Amygdala (tissue), 56 donors: Measurements from ENCODE around the gene DEDD.
"Not testable (repeated sequence)": the region's sequence is repeated elsewhere in the genome, so short reads cannot be mapped to it uniquely, and the experiment has no call there.

Source experiments
- DNase-seq, 56 donors: peaks; one replicate each; lab custom pipeline; 2025; lab: John Stamatoyannopoulos, UW

The DEDD gene

DNA sequence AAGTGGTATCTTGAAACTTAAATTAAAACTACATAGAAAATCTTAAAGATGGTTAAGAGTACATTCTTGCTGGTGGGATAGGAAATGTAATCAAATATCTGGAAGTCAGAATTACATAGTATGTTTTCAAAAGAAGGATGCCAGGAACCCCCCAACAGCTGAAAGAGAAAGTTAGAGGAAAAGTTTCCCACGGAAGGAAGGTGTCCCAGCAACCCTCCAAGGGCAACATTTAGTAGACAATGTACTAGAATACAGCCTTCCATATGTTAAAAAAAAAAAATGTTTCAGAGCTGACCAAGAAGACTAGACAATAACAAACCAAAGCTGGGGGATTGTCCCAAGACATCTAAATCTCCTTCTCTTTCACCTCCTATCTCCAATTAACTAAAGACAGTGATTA, 2.2 kb downstream of the DEDD start:
- no peak for DNase-seq

DNA sequence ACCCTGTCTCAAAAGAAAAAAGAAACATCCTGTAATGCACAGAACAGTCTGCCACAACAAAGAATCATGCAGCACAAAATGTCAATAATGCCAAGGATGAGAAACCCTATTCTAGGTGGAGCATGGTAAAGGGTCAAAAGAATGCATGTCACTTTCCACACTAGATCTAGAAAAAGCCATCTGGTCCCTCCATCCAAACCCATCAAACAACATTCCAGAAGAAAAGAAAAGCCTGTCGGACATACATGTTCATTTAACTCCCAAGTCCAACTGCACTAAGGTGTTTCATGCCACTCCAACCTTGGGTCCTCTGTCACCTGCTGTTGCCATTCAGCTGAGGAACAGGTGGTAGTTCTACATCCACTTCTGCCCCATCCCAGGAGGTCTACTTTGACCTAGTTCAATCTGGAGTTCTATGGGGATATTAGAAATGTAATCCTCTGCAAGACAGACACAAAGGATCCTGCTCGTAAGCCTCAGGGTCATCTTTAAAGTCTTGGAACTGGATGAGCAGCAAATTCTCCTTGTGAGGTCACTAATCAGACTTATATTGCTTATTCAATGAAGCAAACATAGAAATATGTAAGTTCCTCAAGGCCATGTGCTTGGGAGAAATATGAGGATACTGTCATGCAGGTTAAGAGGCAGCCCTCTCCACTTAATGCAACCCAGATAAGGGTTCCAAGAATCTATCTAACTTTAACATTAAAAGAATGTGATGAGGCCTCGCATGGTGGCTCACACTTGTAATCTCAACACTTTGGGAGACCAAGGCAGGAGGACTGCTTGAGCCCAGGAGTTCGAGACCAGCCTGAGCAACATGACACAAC, 3.7 kb downstream of the DEDD start:
- no peak for DNase-seq

DNA sequence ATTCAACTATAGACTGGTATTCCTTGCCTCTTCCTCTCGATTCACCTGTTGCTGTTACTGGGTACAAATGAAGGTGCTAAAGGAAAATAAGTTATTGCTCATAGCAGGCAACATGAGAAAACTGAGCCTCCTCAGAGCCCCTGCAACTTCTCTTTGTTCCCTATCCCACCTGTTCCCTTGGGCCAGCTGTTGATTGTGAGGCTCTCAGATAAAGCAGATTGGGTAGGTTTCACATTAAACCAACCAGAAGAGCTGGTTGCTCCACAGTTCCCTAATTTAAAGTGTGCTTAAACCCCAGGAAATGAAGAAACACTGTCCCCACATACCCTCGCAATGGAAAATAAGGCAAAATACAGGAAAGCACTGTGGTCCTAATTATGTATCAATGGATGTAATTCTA, 4.8 kb downstream of the DEDD start:
- DNase-seq: no peak

DNA sequence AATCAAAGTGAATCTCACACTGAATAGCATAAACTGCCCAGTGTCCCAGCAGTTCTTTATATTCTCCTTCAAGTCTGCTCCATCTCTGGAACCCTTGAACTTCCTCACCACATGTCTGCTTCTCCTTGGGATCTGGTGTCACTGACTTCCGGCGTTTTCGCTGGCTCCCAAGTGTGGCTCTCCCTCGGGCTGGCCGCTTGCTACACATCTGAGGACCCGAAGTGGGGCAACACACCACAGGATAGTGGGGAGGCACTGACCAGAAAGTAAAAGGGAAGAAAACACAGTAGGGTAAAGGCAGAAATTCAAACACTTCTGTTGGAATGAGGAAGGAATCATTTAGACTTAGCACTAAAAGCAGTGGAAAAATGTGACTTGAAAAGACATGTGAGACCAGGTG, 9.5 kb downstream of the DEDD start:
- no peak for DNase-seq

DNA sequence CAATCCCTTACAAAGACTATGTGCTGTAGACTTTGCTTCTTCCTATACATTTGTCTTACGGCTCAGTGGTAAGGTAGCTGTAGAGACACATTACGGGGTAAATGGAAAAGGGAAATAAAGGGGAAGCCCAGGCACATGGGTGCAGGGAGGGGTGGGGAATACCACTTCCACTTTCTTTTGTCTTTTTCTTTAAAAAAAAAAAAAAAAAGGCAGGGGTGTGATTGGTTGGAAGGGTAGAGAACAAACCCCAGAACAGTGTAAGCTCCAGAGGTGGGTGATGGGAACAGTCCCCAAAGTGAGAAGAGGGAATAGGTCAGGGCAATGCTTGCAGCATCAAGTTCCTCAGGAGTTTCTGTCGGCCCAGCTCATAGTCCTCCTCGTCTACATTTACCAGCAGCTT, 10.6 kb downstream of the DEDD start:
- DNase-seq: no peak

DNA sequence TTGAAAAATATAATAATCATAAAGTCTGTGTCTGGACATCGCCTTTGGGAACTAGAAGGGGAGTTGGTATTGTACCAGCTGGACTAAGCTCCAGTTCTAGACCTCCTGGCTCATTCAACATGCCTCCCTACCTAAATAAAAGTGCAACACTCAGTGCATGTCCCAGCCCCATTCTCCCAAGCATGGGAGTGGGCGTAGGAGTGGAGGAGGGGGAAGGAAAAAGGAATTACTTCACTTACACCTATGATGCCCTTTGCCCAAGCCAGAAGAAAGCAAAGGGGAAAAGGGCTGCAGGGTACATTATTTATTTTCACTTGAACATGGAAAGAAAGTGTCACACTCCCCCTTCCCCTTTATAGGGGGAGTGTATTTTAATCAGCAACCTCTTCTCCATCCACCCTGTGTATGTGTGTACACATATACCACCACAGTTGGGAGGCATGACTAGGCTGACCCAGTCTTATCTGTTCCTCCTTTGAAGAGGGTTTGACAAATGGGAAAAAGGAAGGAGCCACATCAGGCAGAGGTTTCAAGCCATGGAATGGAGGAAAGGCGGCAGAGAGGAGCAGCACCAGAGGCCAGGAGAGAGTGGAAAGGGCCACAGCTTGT, 11.3 kb downstream of the DEDD start:
- DNase-seq: no peak

DNA sequence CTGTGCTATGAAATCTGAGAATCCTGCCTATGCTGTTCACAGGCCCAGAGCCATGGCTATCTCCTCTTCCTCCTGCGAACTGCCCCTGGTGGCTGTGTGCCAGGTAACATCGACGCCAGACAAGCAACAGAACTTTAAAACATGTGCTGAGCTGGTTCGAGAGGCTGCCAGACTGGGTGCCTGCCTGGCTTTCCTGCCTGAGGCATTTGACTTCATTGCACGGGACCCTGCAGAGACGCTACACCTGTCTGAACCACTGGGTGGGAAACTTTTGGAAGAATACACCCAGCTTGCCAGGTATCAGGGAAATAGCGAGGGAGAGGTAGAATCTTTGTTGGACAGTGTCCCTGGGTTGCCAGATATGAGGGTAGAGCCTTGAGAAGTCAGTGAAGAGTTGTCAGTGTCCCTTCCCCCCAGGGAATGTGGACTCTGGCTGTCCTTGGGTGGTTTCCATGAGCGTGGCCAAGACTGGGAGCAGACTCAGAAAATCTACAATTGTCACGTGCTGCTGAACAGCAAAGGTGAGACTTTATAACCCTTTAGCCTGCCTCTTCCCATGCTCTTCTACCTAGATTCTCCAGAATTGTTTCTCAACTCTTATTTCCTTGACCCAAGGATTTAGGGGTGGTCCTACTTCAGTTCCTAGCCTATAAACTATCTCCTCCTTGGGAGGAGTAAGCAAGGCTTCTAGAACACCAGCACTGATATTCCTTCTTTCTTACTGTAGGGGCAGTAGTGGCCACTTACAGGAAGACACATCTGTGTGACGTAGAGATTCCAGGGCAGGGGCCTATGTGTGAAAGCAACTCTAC, 13.2 kb downstream of the DEDD start:
- peak in 2 of 56 donors; percentile 4 to 14 for DNase-seq

DNA sequence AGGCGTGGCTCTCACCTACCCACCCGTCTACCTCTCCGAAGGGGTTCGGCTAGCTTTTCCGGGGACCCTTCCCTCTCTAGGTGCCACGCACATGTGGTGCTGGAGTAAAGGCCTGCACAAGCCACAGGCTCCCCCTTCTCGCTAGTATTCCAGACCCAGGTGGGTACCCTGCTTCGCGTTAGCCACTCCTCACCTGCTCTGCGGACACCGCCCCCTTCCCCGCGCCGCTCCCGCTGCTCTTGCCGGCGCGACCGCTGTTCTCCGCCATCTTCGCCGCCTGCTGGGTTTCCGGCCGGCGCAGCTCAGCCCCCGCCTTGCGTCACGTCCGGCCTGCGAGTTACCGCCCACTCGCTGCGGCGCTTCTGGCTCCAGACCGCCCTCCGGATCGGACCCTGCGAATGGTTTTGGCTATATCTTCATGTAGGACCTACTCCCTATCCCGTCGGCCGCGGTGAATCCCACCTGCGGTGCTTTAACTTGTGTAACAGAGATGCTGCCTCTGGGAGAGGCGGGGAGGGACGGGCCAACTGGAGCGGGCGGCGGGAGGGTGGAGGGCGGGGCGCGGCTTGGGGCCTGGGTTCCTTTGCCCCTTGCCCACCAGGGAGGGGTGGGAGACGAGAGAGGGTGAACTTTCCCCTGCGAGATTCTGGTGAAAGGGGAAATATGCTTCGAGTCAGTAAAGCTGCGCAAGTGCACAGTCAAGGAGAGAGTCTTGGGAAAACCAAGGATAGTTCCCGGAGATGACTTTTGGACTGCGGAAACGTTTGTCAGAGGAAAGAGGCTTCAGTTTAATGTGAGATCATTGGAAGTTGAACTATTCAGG, 14.5 kb downstream of the DEDD start, which contains the start of the genes NIT1 and PFDN2:
TSS of gene NIT1 (plus strand) at position 347 of the 823 bp plus-strand sequence. CDS start at position 419, 72 bp downstream.
TSS of gene PFDN2 (minus strand) at position 279 of the 823 bp plus-strand sequence. CDS start at position 268, 11 bp downstream.
- peak; percentile 17 to 91 (median 74) for DNase-seq

DNA sequence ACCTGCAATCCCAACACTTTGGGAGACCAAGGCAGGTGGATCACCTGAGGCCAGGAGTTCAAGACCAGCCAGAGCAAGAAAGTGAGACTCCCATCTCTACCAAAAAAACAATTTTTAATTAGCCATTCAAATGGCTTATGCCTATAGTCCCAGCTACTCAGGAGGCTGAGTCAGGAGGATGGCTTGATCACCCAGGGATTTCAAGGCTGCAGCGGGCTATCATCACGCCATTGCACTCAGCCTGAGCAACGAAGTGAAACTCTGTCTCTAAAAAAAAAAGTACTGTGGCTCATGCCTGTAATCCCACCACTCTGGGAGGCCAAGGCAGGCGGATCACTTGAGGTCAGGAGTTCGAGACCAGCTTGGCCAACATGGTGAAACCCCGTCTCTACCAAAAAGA, 16.5 kb downstream of the DEDD start:
- DNase-seq: not testable (repeated sequence)

DNA sequence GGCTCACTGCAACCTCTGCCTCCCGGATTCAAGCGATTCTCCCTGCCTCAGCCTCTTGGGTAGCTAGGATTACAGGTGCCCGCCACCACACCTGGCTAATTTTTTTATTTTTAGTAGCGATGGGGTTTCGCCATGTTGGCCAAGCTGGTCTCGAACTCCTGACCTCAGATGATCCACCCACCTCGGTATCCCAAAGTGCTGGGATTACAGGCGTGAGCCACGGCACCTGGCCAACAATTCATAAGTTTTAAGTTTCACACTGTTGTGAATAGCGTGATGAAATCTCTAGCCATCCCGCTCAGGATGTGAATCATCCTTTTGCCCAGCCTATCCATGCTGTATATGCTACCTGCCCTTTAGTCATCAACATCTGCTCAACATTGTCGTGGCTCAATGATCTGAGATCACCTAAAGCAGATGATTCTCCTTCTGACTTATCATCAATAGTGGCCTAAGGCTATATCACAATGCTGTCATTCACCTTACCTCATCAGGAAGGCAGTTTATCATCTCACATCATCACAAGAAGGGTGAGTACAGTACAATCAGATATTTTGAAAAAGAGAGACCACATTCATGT, 17.2 kb downstream of the DEDD start:
- no peak for DNase-seq

DNA sequence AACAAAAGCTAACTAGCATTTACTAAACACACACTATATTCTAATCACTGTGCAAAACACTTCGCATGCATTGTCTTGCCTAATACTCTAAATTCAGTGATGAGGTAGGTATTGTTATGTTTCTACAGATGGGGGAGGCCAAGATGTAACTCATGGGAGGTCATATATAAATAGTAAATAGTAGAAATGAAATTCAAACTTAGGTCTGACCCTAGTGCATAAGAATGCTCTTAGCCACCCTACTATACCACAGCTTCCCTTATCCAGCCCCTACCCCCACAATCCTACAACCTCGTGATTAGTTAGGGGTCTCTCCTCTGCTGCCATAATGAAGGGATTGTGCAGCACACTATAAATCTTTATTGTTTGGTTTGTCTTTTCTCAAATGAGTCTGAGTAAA, 17.9 kb downstream of the DEDD start:
- DNase-seq: no peak

DNA sequence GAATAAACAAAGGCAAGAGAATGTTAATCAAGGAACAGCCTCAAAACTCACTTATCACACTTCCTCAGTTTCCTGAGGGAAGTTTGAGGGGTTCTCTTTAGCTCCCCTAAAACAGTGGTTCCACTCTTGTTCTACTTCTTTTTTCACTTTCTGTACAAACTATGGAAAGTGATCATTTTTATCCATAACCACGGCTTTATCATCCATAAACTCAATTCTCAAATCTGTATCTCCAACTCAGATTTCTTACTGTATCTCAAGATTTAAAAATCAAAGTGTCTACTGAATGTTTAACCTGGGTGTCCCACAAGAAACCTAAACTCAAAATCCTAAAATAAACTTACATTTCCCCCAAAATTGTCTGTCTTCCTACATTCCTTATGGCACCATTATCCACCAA, 18.6 kb downstream of the DEDD start:
- DNase-seq: no peak

DNA sequence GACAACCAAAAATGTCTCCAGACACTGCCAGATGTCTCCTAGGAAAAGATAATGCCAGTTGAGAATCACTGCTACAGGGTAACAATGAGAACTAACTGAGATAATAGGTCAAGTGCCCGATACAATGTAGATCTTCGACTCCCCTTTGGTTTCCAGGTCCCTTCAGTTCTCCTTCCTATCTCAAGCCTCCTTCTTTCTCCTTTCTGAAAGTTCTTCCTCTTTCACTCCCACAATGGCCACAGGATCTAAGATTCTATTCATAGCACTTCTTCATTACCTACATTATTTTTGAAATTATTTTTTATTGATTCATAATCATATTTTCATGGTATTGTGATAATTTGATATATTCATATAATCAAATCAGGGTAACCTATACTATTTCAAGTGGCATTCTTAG, 20.9 kb downstream of the DEDD start:
- no peak for DNase-seq

DNA sequence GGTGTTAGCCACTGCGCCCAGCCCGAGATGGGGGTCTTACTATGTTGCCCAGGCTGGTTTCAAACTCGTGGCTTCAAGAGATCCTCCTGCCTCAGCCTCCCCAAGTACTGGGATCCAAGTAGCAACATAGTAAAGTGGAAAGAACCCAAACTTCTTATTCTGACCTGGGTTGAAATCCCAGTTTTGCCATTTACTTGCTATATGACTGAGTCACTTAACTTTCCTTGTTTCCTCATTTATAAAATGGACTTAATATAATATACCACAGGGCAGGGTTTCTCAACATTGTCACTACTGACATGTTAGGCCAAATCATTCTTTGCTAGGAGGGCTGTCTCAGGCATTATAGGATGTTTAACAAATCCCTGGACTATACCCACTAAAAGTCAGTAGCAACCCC, 21.4 kb downstream of the DEDD start:
- no peak for DNase-seq

DNA sequence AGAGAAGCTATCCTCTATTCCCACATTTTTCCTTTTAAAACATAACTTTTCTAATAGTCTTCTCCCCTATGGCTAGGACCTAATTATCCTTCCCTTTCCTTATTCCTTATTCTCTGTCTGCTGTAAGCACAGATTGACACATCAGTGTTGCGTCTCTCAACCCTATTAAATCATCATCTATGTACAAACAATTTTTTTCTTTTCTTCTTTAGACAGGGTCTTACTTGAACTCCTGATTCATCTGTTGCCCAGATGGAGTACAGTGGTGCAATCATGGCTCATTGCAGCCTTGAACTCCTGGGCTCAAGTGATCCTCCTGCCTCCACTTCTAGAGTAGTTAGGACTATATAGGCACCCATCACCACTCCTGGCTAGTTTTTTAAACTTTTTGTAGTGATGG, 26.0 kb downstream of the DEDD start:
- no peak for DNase-seq

DNA sequence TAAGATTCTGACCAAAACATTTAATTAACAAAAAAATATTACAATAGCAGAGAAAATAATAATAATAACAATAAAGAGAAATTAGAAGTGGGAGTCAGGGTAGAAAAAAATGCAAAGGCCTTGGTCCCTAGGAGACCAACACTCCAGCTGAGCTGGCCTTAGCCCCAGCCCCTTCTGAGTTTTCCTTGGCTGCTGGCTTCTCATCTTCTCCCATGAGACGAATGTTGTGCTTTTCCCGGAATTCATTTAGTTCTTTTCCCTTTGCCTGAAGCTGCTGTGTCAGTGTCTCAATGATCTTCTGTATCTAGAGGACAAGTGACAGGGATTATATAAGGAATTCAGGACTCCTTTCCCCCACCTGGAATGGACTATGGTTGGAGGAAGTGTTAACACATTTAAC, 31.9 kb downstream of the DEDD start:
- DNase-seq: no peak

DNA sequence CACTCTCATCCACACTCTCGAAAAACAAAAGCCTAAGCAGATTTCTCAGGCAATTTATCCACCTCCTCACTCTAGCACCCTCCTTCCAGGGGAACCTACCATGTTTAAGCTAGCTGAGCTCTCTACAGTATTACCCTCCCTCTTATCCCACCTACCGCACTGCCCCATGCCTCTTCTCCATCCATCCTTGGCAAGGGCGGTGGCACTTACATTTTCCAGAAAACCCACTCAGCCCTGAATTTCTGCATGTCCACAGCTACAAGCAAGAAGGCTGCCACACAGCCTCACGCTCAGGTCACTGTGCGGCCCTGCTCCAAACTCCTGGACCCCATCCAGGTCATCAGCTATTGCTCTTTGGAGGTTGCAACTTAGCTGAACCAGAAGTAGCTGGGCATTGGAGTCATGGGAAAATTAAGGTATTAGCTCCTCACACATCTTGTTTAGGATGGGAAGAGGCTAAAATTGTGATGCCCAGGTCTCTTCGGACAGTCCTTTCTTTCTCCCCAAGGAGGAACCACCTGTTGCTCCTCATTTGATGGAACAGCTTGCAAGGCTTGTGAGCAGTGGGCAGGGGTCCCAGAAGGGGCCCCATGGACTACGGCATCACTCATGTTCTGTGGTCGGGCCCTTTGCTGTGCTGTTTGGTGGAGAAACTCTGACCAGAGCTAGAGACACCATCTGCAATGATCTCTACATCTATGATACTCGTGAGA, 33.2 kb downstream of the DEDD start:
- DNase-seq: no peak

DNA sequence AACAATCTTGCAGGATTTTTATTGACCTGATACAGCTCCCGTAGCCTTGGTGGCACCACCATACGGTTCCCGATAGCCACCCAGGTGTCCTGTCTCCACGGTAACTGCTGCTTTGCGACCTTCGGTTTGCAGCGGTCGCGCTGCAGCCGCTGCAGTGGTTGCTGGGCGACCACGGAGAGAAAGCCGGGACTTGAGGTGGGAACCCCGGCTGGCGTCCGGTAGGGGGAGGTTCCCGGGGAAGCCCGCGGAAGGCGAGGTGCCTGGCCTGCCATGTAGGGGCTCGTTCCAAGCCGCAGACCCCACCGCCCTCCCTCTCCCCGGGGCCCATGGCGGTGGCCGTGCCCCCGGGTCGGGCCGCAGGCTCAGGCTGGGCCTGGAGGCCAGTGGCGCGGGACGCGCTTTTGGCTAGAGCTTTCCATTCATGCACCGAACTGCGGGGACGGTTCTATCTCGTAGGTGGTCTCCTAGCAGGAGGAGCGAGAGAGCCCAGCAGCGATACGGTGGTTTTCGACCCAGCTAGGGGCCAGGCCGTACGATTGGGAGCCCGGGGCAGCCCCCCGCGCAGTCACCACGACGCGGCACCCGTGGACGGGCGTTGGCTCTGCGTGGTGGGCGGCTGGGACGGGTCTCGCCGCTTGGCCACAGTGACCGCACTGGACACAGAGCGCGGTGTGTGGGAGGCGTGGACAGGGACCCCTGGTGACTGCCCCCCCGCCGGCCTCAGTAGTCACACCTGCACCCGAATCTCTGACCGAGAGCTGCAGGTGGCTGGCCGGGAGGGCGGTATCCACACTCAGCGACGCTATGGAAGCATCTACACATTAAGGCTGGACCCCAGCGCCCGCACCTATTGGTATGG, 34.0 kb downstream of the DEDD start, which contains the start of gene KLHDC9:
TSS of gene KLHDC9 (plus strand) at position 152 of the 859 bp plus-strand sequence. CDS start at position 327, 175 bp downstream.
- peak in 53 of 56 donors; percentile 16 to 85 (median 67) for DNase-seq
